ENCODE data around the gene DSE.

The DSE gene

GRCh38 chr6:116419069-116419786, 48.5 kb downstream of the DSE start:
- no peak for DNase-seq

- DNase-seq: no peak
Observed at GRCh38 chr6:116420341-116420740, 49.6 kb downstream of the DSE start.

DNA sequence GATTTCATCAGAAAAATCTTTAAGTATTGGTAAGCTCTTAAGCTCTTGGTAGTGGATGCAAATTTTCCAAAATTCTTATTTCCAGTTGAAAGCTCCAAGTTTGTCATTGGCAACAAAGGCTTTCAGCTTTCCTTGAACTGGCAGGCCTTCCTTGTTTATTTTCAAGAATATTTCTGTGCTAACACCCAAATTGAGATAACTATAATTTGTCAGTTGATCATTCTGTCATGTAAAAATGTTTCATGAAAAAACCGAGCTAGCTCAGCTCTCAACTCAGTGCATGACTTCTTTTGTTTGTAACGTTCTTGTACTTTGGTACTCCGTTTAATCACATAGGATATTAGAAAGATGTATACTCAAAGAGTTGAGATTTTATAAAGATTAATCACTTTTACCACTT, 51.5 kb downstream of the DSE start:
- no peak for DNase-seq

DNA sequence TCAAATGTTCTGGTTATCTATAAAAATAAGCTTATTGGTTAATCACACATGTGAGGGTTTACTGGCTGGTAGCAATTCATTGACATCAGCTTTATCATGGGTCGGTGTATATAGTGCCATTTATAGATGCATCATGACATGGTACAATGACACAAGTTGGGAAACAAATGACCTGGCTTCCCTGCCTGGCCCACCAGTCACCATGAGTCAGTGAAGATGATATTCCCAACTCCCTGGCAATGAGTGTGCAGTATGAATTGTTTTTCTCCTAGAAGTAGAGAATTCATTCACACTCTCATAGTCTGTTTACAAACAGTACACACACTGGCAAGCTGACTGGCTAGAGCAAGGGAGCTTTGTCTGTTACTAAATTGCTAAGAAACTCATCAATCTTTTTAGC, 53.3 kb downstream of the DSE start:
- no peak for DNase-seq

- no peak for DNase-seq
Observed at GRCh38 chr6:116426551-116426950, 55.8 kb downstream of the DSE start.

- no peak for DNase-seq
Observed at GRCh38 chr6:116429111-116429510, 58.4 kb downstream of the DSE start.

DNA sequence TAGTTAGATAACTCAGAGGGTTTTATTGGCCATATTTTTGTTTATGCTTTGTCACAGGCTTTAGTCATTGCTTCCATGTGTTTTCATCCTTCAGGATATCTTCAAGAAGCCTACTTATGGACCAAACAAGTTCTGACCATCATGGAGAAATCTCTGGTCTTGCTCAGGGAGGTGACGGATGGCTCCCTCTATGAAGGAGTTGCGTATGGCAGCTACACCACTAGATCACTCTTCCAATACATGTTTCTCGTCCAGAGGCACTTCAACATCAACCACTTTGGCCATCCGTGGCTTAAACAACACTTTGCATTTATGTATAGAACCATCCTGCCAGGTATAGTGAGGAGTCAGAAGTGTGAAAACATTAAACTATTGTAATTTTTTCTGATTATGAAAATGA, 60.1 kb downstream of the DSE start:
- DNase-seq: no peak

DNA sequence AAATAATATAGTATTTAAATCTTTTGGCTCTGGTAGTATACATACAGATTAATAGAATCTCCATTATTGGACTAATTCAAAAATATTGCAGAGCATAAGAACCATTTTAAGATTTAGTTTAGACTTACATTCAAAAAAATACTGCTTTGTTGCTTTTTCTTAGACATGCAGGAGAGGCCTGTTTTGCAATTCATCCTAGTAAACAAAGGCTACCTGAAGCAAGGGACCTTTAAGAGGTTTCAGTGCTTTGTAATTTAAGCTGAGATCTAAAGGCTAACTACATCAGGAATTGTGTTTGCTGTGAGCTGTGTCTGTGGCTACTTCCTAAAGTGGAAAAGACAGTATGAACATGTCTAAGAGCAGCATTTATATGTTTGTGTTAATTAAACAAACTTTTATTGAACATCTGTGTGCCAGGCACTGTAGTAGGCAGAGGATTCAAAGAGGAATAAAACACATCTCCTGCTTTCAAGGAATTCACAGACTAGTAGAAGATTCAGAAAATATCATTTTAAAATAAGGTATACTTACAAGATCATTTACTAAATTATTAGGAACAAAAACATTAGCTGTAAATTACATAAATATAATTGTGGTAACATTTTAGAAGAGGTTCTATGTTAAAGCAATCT, 61.3 kb downstream of the DSE start:
- DNase-seq: no peak

DNA sequence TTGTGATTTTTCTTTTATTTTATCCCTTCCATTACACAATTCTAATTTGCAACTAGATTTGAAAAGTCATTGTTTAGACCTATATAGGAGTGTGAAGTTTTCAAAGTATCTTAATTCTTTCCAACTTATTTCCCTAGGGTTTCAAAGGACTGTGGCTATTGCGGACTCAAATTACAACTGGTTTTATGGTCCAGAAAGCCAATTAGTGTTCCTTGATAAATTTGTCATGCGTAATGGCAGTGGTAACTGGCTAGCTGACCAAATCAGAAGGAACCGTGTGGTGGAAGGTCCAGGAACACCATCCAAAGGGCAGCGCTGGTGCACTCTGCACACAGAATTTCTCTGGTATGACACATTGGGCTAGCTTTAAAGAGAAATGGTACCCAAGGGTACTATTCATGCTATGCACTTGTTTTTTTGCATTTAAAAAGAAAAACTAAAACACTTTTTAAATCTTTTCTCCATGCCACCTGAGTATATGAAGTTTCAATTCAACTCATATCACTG, 62.5 kb downstream of the DSE start:
- DNase-seq: no peak

- no peak for DNase-seq
Observed at GRCh38 chr6:116434056-116434725, 63.4 kb downstream of the DSE start.

DNA sequence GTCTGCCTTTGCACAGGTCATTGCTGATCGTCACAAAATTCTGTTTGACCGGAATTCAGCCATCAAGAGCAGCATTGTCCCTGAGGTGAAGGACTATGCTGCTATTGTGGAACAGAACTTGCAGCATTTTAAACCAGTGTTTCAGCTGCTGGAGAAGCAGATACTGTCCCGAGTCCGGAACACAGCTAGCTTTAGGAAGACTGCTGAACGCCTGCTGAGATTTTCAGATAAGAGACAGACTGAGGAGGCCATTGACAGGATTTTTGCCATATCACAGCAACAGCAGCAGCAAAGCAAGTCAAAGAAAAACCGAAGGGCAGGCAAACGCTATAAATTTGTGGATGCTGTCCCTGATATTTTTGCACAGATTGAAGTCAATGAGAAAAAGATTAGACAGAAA, 65.8 kb downstream of the DSE start:
- no peak for DNase-seq

DNA sequence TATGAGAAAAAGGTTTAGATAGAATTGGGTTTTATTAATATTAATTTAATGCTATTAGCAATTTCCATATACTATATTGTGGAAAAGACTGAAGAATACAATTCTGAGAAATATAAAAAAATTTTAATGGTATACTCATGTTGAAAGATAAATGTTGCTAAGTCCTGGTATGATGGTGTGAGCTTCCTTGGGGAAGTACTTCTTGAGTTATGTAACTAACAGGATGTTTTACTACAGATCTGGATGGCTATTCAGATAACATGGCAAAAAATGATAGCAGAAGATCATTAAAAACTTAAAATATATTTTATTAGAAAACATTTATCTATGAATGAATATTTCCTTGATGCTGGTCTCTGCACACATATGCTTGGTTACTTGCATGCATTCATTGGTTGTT, 66.9 kb downstream of the DSE start:
- DNase-seq: no peak

DNA sequence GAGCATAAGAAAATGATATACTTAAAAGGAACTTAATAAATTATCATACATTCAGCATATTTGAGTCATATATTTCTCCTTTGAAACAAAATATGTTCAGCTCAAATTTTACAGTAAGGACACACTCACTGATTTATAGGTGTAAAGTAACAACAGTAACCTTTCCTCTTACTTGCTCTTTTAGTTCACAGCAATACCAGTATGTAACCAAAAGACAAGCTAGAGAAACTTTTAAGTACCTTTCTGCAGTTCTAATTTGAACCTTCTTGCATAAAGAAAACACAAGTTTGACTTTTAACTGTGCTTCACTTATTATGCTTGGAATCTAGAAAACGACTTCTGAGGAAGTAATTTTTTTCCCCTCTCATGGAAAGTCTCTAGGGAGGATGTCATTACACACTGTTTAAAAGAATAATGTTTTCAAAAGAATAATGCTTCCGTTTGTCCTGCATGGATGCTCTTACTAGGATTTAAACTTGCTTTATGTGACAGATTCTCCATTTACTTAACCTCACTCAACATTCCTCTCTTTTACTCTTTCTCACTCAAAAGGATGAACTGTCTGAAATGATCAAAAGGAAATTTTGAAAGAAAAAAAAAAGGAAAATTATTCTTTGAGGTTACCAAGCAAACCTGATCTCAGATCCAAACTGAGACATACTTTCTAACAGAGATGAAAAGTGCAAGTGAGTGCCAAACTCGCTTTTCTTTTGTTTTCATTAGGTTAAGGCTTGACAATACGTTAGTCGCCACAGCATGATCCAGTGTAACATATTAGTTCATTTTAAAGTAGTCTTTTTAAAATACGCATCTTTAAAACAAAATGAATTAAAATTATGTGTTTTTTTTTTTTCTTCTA, 68.1 kb downstream of the DSE start:
- no peak for DNase-seq

DNA sequence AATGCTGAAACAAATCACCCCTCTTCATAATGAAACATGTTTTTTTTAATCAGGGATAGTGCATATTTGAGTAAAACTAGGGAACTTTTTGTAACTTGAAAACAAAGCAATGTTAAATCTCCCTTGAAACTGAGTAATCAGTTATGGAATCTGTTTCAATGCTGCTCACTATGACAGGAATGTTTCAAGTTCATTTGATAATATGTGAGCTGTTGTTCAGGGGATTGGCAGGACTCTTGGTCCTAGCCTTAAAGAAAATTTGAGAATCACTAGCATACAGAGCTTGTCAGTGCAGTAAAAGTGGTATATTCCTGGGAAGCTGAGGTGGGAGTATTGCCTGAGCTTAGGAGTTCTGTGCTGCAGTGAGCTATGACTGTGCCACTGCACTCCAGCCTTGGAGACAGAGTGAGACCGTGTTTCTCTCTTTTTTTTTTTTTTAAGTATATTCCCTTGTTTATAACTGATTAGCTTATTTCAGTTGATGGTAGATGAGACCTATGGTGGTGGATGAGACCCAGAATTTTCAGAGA, 68.8 kb downstream of the DSE start:
- DNase-seq: no peak

DNA sequence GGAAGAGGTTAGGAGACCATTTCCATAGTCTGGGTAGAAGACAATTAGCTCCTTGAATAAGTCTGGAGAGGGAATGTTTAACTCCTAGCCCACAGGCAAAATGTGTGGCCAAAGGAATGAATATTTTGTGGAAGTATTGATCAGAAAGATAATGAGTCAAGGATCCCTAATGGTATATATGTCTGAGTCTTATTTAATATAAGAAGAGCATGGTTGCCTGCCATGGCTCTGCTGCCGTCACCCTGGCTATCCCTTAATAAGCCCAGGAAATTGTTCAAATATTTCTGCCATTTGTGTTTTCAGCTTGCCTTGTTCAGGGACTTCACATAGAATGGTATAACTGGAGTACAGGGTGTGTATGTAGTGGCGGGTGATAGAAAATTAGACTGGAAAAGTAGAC, 72.4 kb downstream of the DSE start:
- DNase-seq: no peak

DNA sequence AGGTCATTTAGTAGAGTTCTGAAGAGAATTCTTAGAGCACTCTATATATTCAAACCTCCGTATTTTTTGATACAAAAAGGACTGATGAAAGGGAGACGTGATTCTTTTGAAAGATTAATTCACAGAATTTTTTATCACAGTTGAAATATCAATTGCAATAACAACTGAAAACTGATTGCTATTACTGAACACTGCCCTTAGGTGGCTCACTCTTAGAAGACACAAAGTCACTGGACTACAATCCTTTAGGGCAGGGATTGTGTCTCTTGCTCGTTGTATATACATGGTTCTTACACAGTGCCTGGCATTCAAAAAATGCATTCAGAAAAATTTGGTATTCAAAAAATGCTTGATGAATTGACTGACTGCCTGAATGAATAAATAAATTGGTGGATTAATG, 73.3 kb downstream of the DSE start:
- DNase-seq: no peak

DNA sequence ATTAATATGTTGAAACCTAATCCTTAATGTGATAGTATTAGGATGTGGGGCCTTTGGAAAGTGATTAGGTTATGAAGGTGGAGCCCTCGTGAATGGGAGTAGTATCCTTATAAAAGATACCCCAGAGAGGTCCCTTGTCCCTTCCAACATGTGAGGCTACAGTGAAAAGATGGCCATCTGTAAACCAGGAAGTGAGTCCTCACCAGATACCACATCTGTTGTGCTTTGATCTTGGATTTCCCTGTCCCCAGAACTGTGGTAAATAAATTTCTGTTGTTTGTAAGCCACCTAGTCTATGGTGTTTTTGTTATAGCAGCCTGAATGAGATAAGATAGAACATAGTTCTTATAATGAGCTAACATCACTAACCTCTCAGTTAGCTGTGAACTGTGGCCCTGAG, 73.8 kb downstream of the DSE start:
- DNase-seq: no peak

- no peak for DNase-seq
Observed at GRCh38 chr6:116445102-116445501, 74.4 kb downstream of the DSE start.

GRCh38 chr6:116446399-116446798, 75.7 kb downstream of the DSE start:
- no peak for DNase-seq

DNA sequence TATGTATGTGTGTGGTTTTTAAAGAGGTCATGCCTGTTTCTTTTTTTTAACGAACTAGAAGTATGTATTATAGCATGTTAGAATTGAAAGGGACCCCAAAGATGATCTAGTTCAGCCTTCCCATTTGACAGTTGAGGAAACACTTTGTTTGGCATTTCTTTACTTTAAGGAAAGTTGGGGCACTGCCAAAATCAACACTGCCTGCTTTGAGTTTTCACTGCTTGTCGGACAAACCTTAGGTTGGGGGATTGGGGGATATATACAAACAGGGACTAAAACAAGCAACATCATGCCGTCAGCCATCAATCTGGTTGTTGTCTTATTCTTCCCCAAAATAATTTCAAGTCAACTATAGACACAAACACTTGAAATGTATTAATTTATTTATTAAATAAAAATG, 76.3 kb downstream of the DSE start:
- DNase-seq: no peak

GRCh38 chr6:116447496-116448011, 76.8 kb downstream of the DSE start:
- no peak for DNase-seq

DNA sequence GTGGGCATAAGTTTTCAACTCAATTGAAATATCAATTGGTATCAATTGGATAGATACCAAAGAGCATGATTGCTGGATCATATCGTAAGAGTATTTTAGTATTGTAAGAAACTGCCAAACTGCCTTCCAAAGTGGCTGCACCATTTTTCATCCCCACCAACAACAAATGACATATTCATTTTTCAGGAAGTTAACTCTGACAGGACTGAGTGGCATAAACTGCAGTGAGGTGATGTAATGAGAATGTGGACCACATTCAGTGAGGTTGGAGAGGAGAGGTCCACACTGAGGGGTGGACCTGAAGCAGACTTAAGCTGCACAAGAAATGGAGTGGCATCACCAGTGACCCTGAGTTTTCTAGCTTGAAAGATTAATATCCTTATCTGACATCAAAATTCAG, 78.8 kb downstream of the DSE start:
- DNase-seq: no peak

GRCh38 chr6:116450185-116450710, 79.5 kb downstream of the DSE start:
- no peak for DNase-seq
